ENCODE measurements around the gene B3GALT6.

B3GALT6 gene

GRCh38 chr1:1232208-1232795 is at the start of gene B3GALT6:
TSS of gene B3GALT6 (plus strand) at chr1:1232237. CDS start at chr1:1232279, 42 bp downstream.
- Histone ChIP-seq H3K9ac (ENCODE audit: low read length in 5 of 5) (peak within 1 kb of the TSS; percentile 65 to 98 (median 90)), H3K27me3 (ENCODE audit: control insufficient read depth in 5 of 5, insufficient read depth in 4 of 5, low read length in 5 of 5) (peaks cover under 1 to 10% (median 6%) of the 10 kb centered on the region in 5 donors), H3K4me1 (ENCODE audit: control insufficient read depth in 5 of 5, insufficient read depth in 5 of 5, low read length in 5 of 5) (peaks cover 9 to 39% (median 30%) of the 10 kb centered on the region in 5 donors), H3K27ac (ENCODE audit: low read depth, low read length) (peak within 1 kb of the TSS; percentile 81), H3K36me3 (ENCODE audit: control insufficient read depth in 5 of 5, insufficient read depth in 5 of 5, low read length in 5 of 5) (peaks cover 0 to 34% (median 23%) of the 10 kb centered on the region in 5 donors), H3K4me3 (ENCODE audit: low read depth in 1 of 5, low read length in 5 of 5) (peak within 1 kb of the TSS; percentile 81 to 95 (median 92)), H3K9me3 (ENCODE audit: control insufficient read depth in 5 of 5, low read length in 5 of 5) (peaks cover 0 to 4% (median 0%) of the 10 kb centered on the region in 5 donors)

DNA sequence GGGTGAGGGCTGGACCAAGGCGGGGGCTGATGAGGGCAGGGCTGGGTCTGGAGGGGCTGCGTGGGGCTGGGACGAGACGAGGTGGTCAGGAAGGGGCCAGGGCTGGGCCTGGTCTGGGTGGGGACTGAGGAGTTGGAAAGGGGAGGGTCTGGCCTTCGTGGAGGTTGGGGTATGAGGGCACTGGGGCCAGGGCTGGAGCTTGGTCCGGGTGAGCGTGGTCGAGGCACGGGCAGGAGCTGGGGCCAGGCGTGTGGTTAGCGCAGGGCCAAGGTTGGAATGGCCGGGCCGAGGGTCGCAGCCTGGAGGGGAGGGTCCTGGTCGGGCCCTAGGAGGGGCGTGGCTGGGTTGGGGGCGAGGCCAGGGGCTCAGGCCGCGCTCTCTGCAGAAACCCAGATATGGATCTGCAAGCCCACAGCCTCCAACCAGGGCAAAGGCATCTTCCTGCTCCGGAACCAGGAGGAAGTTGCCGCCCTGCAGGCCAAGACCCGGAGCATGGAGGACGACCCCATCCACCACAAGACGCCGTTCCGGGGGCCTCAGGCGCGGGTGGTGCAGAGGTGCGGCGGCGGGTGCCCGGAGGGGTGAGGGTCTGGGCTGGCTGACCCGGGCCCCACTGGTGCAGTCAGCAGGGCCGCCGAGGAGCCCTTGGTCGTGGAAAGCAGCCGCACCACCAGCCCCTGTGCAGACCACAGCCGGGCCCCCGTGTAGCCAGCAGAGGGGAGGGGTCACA is 49.4 kb upstream of the B3GALT6 start:
- Histone ChIP-seq H3K4me3 (ENCODE audit: low read depth in 1 of 5, low read length in 5 of 5) (peak overlapping the region in 3 of 5 donors; percentile 31 to 44 (median 42)), H3K36me3 (ENCODE audit: control insufficient read depth in 5 of 5, insufficient read depth in 5 of 5, low read length in 5 of 5) (no peaks in the 10 kb centered on the region), H3K27me3 (ENCODE audit: control insufficient read depth in 5 of 5, insufficient read depth in 4 of 5, low read length in 5 of 5) (peaks cover 9 to 34% (median 23%) of the 10 kb centered on the region in 5 donors), H3K27ac (ENCODE audit: low read depth, low read length) (peak overlapping the region; percentile 57), H3K9me3 (ENCODE audit: control insufficient read depth in 5 of 5, low read length in 5 of 5) (no peaks in the 10 kb centered on the region), H3K9ac (ENCODE audit: low read length in 5 of 5) (peak overlapping the region in 1 of 5 donors; percentile 61), H3K4me1 (ENCODE audit: control insufficient read depth in 5 of 5, insufficient read depth in 5 of 5, low read length in 5 of 5) (peaks cover 0 to 33% (median 9%) of the 10 kb centered on the region in 5 donors)

- Histone ChIP-seq H3K36me3 (ENCODE audit: control insufficient read depth in 5 of 5, insufficient read depth in 5 of 5, low read length in 5 of 5) (no peaks in the 10 kb centered on the region), H3K9ac (ENCODE audit: low read length in 5 of 5) (peak overlapping the region in 1 of 5 donors; percentile 14), H3K4me3 (ENCODE audit: low read depth in 1 of 5, low read length in 5 of 5) (peak overlapping the region in 3 of 5 donors; percentile 2 to 44 (median 31)), H3K4me1 (ENCODE audit: control insufficient read depth in 5 of 5, insufficient read depth in 5 of 5, low read length in 5 of 5) (peaks cover 0 to 33% (median 9%) of the 10 kb centered on the region in 5 donors), H3K9me3 (ENCODE audit: control insufficient read depth in 5 of 5, low read length in 5 of 5) (no peaks in the 10 kb centered on the region), H3K27me3 (ENCODE audit: control insufficient read depth in 5 of 5, insufficient read depth in 4 of 5, low read length in 5 of 5) (peaks cover 8 to 30% (median 19%) of the 10 kb centered on the region in 5 donors), H3K27ac (ENCODE audit: low read depth, low read length) (peak overlapping the region; percentile 37)
Measured at GRCh38 chr1:1183221-1183747, 48.8 kb upstream of the B3GALT6 start.

- Histone ChIP-seq H3K9ac (ENCODE audit: low read length in 5 of 5) (no peak overlapping the region), H3K36me3 (ENCODE audit: control insufficient read depth in 5 of 5, insufficient read depth in 5 of 5, low read length in 5 of 5) (no peaks in the 10 kb centered on the region), H3K4me3 (ENCODE audit: low read depth in 1 of 5, low read length in 5 of 5) (peak overlapping the region in 1 of 5 donors; percentile 18), H3K4me1 (ENCODE audit: control insufficient read depth in 5 of 5, insufficient read depth in 5 of 5, low read length in 5 of 5) (peaks cover 0 to 33% (median 9%) of the 10 kb centered on the region in 5 donors), H3K9me3 (ENCODE audit: control insufficient read depth in 5 of 5, low read length in 5 of 5) (no peaks in the 10 kb centered on the region), H3K27ac (ENCODE audit: low read depth, low read length) (no peak overlapping the region), H3K27me3 (ENCODE audit: control insufficient read depth in 5 of 5, insufficient read depth in 4 of 5, low read length in 5 of 5) (peaks cover 8 to 30% (median 19%) of the 10 kb centered on the region in 5 donors)
Measured at GRCh38 chr1:1183833-1184775, 47.9 kb upstream of the B3GALT6 start.

DNA sequence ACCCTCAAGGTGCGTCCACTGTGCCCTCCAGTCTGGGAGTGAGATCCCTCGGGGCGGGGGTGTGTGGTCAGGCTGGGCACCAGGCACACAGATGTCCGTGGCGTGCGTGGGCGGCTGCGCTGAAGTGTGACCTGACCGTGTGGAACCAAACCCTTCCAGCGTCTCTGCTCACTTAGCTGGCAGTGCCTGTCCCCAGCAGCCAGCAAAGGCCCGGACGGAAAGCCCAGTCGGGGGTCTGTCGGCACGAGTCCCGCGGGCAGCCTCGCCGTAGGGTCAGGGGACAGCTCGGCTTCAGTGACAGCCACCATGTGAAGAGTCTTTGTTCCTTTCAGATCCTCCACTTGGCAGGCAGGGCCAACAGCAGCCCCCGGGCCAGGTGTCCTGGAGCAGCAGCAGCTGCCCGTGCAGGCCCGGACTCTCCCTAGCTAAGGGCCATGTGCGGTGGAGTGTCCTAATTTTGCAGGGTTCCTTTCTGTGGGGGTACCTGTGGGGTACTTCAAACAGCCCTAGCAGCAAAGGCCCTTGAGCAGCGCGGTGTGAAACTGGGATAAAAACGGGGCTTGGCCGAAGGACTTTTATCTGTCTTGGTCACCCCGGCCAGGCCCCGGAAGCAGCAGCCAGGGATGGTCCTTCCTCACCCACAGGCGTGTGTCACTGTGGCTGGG is 46.8 kb upstream of the B3GALT6 start:
- Histone ChIP-seq H3K27me3 (ENCODE audit: control insufficient read depth in 5 of 5, insufficient read depth in 4 of 5, low read length in 5 of 5) (peaks cover 8 to 25% (median 15%) of the 10 kb centered on the region in 5 donors), H3K36me3 (ENCODE audit: control insufficient read depth in 5 of 5, insufficient read depth in 5 of 5, low read length in 5 of 5) (no peaks in the 10 kb centered on the region), H3K27ac (ENCODE audit: low read depth, low read length) (no peak overlapping the region), H3K9me3 (ENCODE audit: control insufficient read depth in 5 of 5, low read length in 5 of 5) (no peaks in the 10 kb centered on the region), H3K4me3 (ENCODE audit: low read depth in 1 of 5, low read length in 5 of 5) (no peak overlapping the region), H3K4me1 (ENCODE audit: control insufficient read depth in 5 of 5, insufficient read depth in 5 of 5, low read length in 5 of 5) (peaks cover 0 to 35% (median 9%) of the 10 kb centered on the region in 5 donors), H3K9ac (ENCODE audit: low read length in 5 of 5) (no peak overlapping the region)

DNA sequence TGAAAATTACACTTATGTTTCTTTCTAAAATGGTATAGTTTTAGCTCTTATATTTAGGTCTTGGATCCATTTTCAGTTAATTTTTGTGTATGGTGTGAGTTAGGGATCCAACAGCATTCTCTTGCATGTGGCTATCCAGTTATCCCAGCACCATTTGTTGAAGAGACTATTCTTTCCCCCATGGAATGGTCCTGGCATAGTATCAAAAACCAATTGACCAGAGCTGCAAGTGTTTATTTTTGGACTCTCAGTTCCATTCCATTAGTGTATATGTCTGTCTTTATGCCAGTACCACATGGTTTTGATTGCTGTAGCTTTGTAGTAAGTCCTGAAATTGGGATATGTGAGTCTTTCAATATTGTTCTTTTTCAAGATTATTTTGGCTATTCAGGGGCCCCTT is 44.1 kb upstream of the B3GALT6 start:
- no peak overlapping the region for H3K4me3 ChIP-seq (ENCODE audit: low read depth in 1 of 5, low read length in 5 of 5)
- peaks cover 0 to 15% (median 9%) of the 10 kb centered on the region in 5 donors for H3K4me1 ChIP-seq (ENCODE audit: control insufficient read depth in 5 of 5, insufficient read depth in 5 of 5, low read length in 5 of 5)
- H3K9me3 ChIP-seq (ENCODE audit: control insufficient read depth in 5 of 5, low read length in 5 of 5): no peaks in the 10 kb centered on the region
- no peak overlapping the region for H3K9ac ChIP-seq (ENCODE audit: low read length in 5 of 5)
- no peak overlapping the region for H3K27ac ChIP-seq (ENCODE audit: low read depth, low read length)
- H3K27me3 ChIP-seq (ENCODE audit: control insufficient read depth in 5 of 5, insufficient read depth in 4 of 5, low read length in 5 of 5): peaks cover 0 to 10% (median 3%) of the 10 kb centered on the region in 5 donors
- no peaks in the 10 kb centered on the region for H3K36me3 ChIP-seq (ENCODE audit: control insufficient read depth in 5 of 5, insufficient read depth in 5 of 5, low read length in 5 of 5)

DNA sequence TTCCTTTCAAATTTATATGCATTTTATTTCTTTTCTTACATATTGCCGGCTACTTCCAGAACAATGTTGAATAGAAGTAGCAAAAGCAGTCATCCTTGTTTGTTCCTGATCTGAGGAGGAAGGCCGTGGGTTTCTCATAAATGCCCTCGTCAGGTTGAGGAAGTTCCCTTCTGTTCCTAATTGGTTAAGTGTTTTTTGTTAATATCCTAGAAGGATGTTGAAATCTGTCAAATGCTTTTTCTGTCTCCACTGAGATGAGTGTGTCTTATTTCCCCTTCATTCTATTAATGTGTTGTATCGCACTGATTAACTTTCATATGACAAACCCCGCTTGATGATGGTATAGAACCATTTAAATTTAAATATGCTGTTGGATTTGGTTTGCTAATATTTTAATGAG is 42.9 kb upstream of the B3GALT6 start:
- Histone ChIP-seq H3K9ac (ENCODE audit: low read length in 5 of 5) (no peak overlapping the region), H3K4me3 (ENCODE audit: low read depth in 1 of 5, low read length in 5 of 5) (no peak overlapping the region), H3K27ac (ENCODE audit: low read depth, low read length) (no peak overlapping the region), H3K27me3 (ENCODE audit: control insufficient read depth in 5 of 5, insufficient read depth in 4 of 5, low read length in 5 of 5) (no peaks in the 10 kb centered on the region), H3K4me1 (ENCODE audit: control insufficient read depth in 5 of 5, insufficient read depth in 5 of 5, low read length in 5 of 5) (peaks cover 0 to 4% (median under 1%) of the 10 kb centered on the region in 5 donors), H3K36me3 (ENCODE audit: control insufficient read depth in 5 of 5, insufficient read depth in 5 of 5, low read length in 5 of 5) (no peaks in the 10 kb centered on the region), H3K9me3 (ENCODE audit: control insufficient read depth in 5 of 5, low read length in 5 of 5) (peaks cover 0 to 2% (median 0%) of the 10 kb centered on the region in 5 donors)

DNA sequence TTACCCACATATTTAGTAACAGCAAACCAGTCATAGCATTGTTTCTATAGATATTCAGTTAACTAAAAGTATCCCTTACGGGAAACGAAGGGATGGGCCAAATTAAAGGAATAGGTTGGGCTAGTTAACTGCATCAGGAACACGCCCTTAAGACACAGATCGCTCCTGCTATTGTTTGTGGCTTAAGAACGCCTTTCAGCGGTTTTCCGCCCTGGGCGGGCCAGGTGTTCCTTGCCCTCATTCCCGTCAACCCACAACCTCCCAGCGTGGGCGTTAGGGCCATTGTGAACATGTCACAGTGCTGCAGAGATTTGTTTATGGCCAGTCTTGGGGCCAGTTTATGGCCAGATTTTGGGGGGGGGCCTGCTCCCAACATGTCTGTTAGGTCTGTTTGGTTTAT is 40.3 kb upstream of the B3GALT6 start:
- peaks cover 0 to 2% (median 0%) of the 10 kb centered on the region in 5 donors for H3K4me1 ChIP-seq (ENCODE audit: control insufficient read depth in 5 of 5, insufficient read depth in 5 of 5, low read length in 5 of 5)
- H3K9ac ChIP-seq (ENCODE audit: low read length in 5 of 5): no peak overlapping the region
- H3K27ac ChIP-seq (ENCODE audit: low read depth, low read length): no peak overlapping the region
- no peak overlapping the region for H3K4me3 ChIP-seq (ENCODE audit: low read depth in 1 of 5, low read length in 5 of 5)
- H3K36me3 ChIP-seq (ENCODE audit: control insufficient read depth in 5 of 5, insufficient read depth in 5 of 5, low read length in 5 of 5): no peaks in the 10 kb centered on the region
- H3K27me3 ChIP-seq (ENCODE audit: control insufficient read depth in 5 of 5, insufficient read depth in 4 of 5, low read length in 5 of 5): no peaks in the 10 kb centered on the region
- peaks cover 2 to 13% (median 11%) of the 10 kb centered on the region in 5 donors for H3K9me3 ChIP-seq (ENCODE audit: control insufficient read depth in 5 of 5, low read length in 5 of 5)

- Histone ChIP-seq H3K27ac (ENCODE audit: low read depth, low read length) (no peak overlapping the region), H3K9ac (ENCODE audit: low read length in 5 of 5) (no peak overlapping the region), H3K27me3 (ENCODE audit: control insufficient read depth in 5 of 5, insufficient read depth in 4 of 5, low read length in 5 of 5) (peaks cover 0 to 6% (median 0%) of the 10 kb centered on the region in 5 donors), H3K4me1 (ENCODE audit: control insufficient read depth in 5 of 5, insufficient read depth in 5 of 5, low read length in 5 of 5) (peaks cover 0 to 2% (median 0%) of the 10 kb centered on the region in 5 donors), H3K9me3 (ENCODE audit: control insufficient read depth in 5 of 5, low read length in 5 of 5) (peaks cover 2 to 13% (median 11%) of the 10 kb centered on the region in 5 donors), H3K4me3 (ENCODE audit: low read depth in 1 of 5, low read length in 5 of 5) (no peak overlapping the region), H3K36me3 (ENCODE audit: control insufficient read depth in 5 of 5, insufficient read depth in 5 of 5, low read length in 5 of 5) (no peaks in the 10 kb centered on the region)
Measured at GRCh38 chr1:1194723-1195122, 37.3 kb upstream of the B3GALT6 start.

All from subcutaneous abdominal adipose tissue (tissue), 5 donors.